WTC11 (cell line): ENCODE measurements around the gene CD300LD.

Experiments used
- CREB1 ChIP-seq: sonication (generic); formaldehyde crosslinking; IDR thresholded peaks from 2 replicates; pipeline ENCODE4 v1.8.0; 2023; ENCODE audit warnings: mild to moderate bottlenecking, missing genetic modification reagents
- MXD4 ChIP-seq: fragments of 250-450 bp; sonication (Bioruptor Pico); IDR thresholded peaks from 2 replicates; pipeline ENCODE4 v1.8.0; 2021; ENCODE audit warnings: mild to moderate bottlenecking, moderate library complexity, borderline replicate concordance
- NFE2L1 ChIP-seq: sonication (generic); formaldehyde crosslinking; IDR thresholded peaks from 2 replicates; pipeline ENCODE4 v1.8.1; 2023; ENCODE audit warnings: missing genetic modification reagents
- NR1H2 ChIP-seq: sonication (generic); formaldehyde crosslinking; IDR thresholded peaks from 2 replicates; pipeline ENCODE4 v1.9.0; 2021; ENCODE audit warnings: mild to moderate bottlenecking, moderate library complexity, missing genetic modification reagents
- TF ChIP-seq, protein P1 (sequence below): fragments of 200-600 bp; IDR thresholded peaks from 2 replicates; pipeline ENCODE4 v1.8.0; 2022; ENCODE audit warnings: antibody characterized with exemption
- TF ChIP-seq, protein P2 (sequence below): sonication (generic); formaldehyde crosslinking; IDR thresholded peaks from 2 replicates; pipeline ENCODE4 v1.8.1; 2023; ENCODE audit warnings: mild to moderate bottlenecking, moderate library complexity, missing genetic modification reagents
- TF ChIP-seq, protein P3 (sequence below): sonication (generic); formaldehyde crosslinking; IDR thresholded peaks from 2 replicates; pipeline ENCODE4 v1.8.0; 2022; ENCODE audit warnings: mild to moderate bottlenecking, missing genetic modification reagents
- TF ChIP-seq, protein P4 (sequence below): sonication (generic); formaldehyde crosslinking; IDR thresholded peaks from 2 replicates; pipeline ENCODE4 v1.8.1; 2022; ENCODE audit warnings: mild to moderate bottlenecking, missing genetic modification reagents, moderate library complexity, borderline replicate concordance

DNA sequence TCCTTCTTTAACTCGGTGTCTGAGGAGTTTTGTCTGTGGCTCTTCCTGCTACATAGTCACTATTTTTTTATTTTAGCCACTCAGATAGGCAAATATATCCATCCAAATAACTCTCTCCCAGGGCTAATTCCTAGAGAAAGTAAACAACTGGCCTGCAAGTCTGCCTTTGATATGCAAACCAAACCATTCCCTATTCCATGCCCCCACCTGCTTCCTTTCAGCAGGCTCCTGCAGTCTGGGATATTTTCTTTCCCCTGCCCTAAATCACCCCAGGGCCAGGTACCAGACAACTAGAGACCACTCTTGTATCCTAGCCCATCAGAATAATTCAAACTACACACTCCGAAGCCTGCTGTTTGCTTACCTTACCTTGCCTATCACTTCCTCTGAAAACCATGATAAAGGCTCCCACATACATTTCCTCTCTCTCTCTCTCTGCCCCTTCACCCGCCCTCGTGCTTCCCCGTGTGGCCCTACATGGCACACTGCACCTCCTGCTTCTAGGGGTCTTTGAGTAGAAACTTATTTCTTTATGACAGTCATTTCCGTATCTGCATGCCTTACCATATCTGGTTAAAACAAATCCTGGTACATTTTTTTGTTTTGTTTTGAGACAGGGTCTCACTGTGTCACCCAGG is 33.1 kb downstream of the CD300LD start:
- TF ChIP-seq MXD4 (CRISPR knock-in tag) = no peak
- TF ChIP-seq, protein P1, sequence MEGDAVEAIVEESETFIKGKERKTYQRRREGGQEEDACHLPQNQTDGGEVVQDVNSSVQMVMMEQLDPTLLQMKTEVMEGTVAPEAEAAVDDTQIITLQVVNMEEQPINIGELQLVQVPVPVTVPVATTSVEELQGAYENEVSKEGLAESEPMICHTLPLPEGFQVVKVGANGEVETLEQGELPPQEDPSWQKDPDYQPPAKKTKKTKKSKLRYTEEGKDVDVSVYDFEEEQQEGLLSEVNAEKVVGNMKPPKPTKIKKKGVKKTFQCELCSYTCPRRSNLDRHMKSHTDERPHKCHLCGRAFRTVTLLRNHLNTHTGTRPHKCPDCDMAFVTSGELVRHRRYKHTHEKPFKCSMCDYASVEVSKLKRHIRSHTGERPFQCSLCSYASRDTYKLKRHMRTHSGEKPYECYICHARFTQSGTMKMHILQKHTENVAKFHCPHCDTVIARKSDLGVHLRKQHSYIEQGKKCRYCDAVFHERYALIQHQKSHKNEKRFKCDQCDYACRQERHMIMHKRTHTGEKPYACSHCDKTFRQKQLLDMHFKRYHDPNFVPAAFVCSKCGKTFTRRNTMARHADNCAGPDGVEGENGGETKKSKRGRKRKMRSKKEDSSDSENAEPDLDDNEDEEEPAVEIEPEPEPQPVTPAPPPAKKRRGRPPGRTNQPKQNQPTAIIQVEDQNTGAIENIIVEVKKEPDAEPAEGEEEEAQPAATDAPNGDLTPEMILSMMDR = no peak
- TF ChIP-seq, protein P2, sequence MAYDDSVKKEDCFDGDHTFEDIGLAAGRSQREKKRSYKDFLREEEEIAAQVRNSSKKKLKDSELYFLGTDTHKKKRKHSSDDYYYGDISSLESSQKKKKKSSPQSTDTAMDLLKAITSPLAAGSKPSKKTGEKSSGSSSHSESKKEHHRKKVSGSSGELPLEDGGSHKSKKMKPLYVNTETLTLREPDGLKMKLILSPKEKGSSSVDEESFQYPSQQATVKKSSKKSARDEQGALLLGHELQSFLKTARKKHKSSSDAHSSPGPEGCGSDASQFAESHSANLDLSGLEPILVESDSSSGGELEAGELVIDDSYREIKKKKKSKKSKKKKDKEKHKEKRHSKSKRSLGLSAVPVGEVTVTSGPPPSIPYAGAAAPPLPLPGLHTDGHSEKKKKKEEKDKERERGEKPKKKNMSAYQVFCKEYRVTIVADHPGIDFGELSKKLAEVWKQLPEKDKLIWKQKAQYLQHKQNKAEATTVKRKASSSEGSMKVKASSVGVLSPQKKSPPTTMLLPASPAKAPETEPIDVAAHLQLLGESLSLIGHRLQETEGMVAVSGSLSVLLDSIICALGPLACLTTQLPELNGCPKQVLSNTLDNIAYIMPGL (CRISPR knock-in tag) = no peak
- TF ChIP-seq, protein P3, sequence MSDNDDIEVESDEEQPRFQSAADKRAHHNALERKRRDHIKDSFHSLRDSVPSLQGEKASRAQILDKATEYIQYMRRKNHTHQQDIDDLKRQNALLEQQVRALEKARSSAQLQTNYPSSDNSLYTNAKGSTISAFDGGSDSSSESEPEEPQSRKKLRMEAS (CRISPR knock-in tag) = no peak
- TF ChIP-seq, protein P4, sequence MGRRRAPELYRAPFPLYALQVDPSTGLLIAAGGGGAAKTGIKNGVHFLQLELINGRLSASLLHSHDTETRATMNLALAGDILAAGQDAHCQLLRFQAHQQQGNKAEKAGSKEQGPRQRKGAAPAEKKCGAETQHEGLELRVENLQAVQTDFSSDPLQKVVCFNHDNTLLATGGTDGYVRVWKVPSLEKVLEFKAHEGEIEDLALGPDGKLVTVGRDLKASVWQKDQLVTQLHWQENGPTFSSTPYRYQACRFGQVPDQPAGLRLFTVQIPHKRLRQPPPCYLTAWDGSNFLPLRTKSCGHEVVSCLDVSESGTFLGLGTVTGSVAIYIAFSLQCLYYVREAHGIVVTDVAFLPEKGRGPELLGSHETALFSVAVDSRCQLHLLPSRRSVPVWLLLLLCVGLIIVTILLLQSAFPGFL = no peak
- TF ChIP-seq CREB1 (CRISPR knock-in tag) = no peak
- no peak for TF ChIP-seq NR1H2 (CRISPR knock-in tag)
- no peak for TF ChIP-seq NFE2L1 (CRISPR knock-in tag)
